Spleen (tissue), 11 donors: ENCODE data around the gene THAP7. TPM values are rescaled to one million over a fixed set of nuclear protein-coding genes. Genes with fewer than 3 reads are reported as not detected.

Source experiments
- DNase-seq: peaks from one replicate; pipeline ENCODE4 v3.0.0-alpha.2; 2020
- H3K27ac ChIP-seq, 8 donors: fragments of 200-600 bp; sonication (generic) in 7 of 8; 1 replicate in 4 of 8; 2 replicates in 4 of 8; pipeline versions ENCODE4 v1.5.0 to v1.8.0; 2016 to 2021; ENCODE audit warnings: inconsistent platforms in 4 of 8, mild to moderate bottlenecking in 4 of 8, moderate library complexity in 1 of 8
- H3K27me3 ChIP-seq, 7 donors: fragments of 200-600 bp; sonication (generic) in 6 of 7; replicated peaks in 1 of 7; 1 replicate in 4 of 7; 2 replicates in 3 of 7; pipeline versions ENCODE4 v1.5.0 to v1.8.0; 2016 to 2021; ENCODE audit warnings: inconsistent platforms in 3 of 7, mild to moderate bottlenecking in 1 of 7
- H3K36me3 ChIP-seq, 6 donors: fragments of 200-600 bp; sonication (generic) in 5 of 6; 1 replicate in 4 of 6; 2 replicates in 2 of 6; pipeline versions ENCODE4 v1.5.0 to v1.8.0; 2016 to 2021; ENCODE audit warnings: inconsistent platforms in 2 of 6
- H3K4me1 ChIP-seq, 6 donors: fragments of 200-600 bp; sonication (generic) in 5 of 6; 1 replicate in 3 of 6; 2 replicates in 3 of 6; pipeline versions ENCODE4 v1.5.0 to v1.8.0; 2016 to 2021; ENCODE audit warnings: inconsistent platforms in 3 of 6
- H3K4me3 ChIP-seq, 8 donors: fragments of 200-600 bp; sonication (generic) in 7 of 8; 1 replicate in 4 of 8; 2 replicates in 4 of 8; pipeline versions ENCODE4 v1.5.0 to v1.8.0; 2016 to 2021; ENCODE audit warnings: inconsistent platforms in 4 of 8, mild to moderate bottlenecking in 4 of 8, moderate library complexity in 2 of 8
- H3K9me3 ChIP-seq, 8 donors: fragments of 200-600 bp; sonication (generic) in 7 of 8; 1 replicate in 4 of 8; 2 replicates in 4 of 8; pipeline versions ENCODE4 v1.5.0 to v1.8.0; 2016 to 2021; ENCODE audit warnings: inconsistent platforms in 4 of 8
- CTCF ChIP-seq, 11 experiments: fragments of 200-600 bp in 7 of 11; fragments of 450-650 bp in 4 of 11; sonication (generic) in 4 of 11; IDR thresholded peaks in 8 of 11; conservative IDR thresholded peaks in 3 of 11; 1 replicate in 7 of 11; 2 replicates in 4 of 11; pipeline versions ENCODE4 v1.4.0 to v1.8.0; 2016 to 2021; ENCODE audit warnings: antibody characterized with exemption in 11 of 11, inconsistent platforms in 4 of 11, mild to moderate bottlenecking in 1 of 11
- POLR2A ChIP-seq, 3 donors: fragments of 450-650 bp; IDR thresholded peaks; one replicate each; pipeline ENCODE4 v1.5.1; 2017; ENCODE audit warnings: antibody characterized with exemption in 3 of 3, mild to moderate bottlenecking in 1 of 3
- POLR2AphosphoS5 ChIP-seq, 3 donors: sonication (generic); formaldehyde crosslinking; IDR thresholded peaks; one replicate each; pipeline ENCODE4 v1.5.1; 2017; ENCODE audit warnings: antibody characterized with exemption in 3 of 3
- WGBS, 5 donors: extraction: QIAGEN DNeasy Blood & Tissue Kit in 3 of 5; methylation state at CpG; one replicate each; pipeline versions ENCODE4 v1.1.5 to v1.1.7; 2013 to 2018; 5-methylcytosine and 5-hydroxymethylcytosine counted together
- intact Hi-C: fragments of 100-400 bp; cut with DNase I; formaldehyde crosslinking; loops from one replicate; pipeline ENCODE4 v1.15.0; 2023; ENCODE audit warnings: low total_unique reads
- polyA plus RNA-seq, 3 donors: library from polyadenylated mRNA; stranded (reverse); fragments of 200-250 nt; gene quantifications; one replicate each; pipeline ENCODE4 v1.2.1, GENCODE V29; 2013
- total RNA-seq, 7 donors: library from RNA; depleted of rRNA in 3 of 7; stranded (reverse); fragments of >200 nt in 3 of 7; fragmentation: NEBNext Ultra II Directional in 4 of 7; extraction: Animal tissue kit (Norgen Biotek cat#: 25700) in 4 of 7; gene quantifications; one replicate each; pipeline versions ENCODE4 v1.1.0 to v1.2.1, GENCODE V29; 2016 to 2021
- donor health status: healthy with polysubstance abuse.
- donor health status: DM: no; HTN: no; CAD: no; lungs with moderate emphysema.
- donor health status: DM: no; HTN: no; CAD: no.
- donor health status: Bipolar disorder and iron deficiency.
- donor health status: healthy.
- donor health status: DM: no; HTN: no; CAD: no.
- donor health status: DM: yes; HTN: yes; CAD: no.

THAP7 gene
- total and polyA plus RNA-seq, 10 donors, result 16.7 to 53.3 (median 29.6) TPM

GRCh38 chr22:20980523-20980922, 21.4 kb downstream of the THAP7 start:
- peak overlapping the region in 1 of 8 donors; percentile 95 for H3K27ac ChIP-seq
- TF ChIP-seq CTCF (IDR thresholded peaks at IDR 0.05 in 8 of 11, conservative IDR thresholded peaks at IDR 0.05 in 3 of 11), result no peak
- TF ChIP-seq POLR2A (IDR thresholded peaks at IDR 0.05), result no peak
- TF ChIP-seq POLR2AphosphoS5 (IDR thresholded peaks at IDR 0.05), result no peak
- H3K4me1 ChIP-seq, result peaks cover 18 to 50% (median 40%) of the 10 kb centered on the region in 6 donors
- no peak for DNase-seq
- H3K36me3 ChIP-seq, result peaks cover 0 to 22% (median 3%) of the 10 kb centered on the region in 6 donors
- intact Hi-C loops, result no loop called here
- H3K4me3 ChIP-seq, result peak overlapping the region in 1 of 8 donors; percentile 77
- H3K27me3 ChIP-seq, result no peaks in the 10 kb centered on the region
- 79 to 99% (median 87%) methylated on average over 4 of the region's 4 CpGs for WGBS, 5 donors
- peaks cover 0 to 13% (median 8%) of the 10 kb centered on the region in 8 donors for H3K9me3 ChIP-seq

DNA sequence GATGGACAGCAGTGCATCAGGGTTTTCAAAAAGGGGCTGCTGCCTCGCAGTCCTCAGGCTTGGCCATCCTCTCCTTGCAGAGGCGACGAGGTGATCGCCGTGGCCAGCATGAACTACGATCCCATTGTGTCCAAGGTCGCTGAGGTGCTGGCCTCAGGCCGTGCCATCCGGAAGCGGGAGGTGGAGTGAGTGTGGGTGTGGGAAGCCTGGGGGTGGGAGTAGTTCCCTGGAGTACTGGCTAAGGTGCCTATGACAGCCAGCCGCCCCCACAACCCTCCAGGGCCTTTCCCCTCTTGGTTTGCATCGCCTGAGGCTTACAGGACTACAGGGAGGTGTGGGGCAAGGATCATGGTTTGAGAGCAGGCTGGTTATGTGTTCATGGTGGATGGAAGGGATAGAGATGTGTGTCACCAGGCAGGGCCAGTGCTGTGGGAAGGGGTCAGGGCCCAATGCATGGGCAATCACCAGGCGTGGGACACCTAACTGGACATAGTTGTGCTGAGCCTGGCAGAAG, 21.9 kb downstream of the THAP7 start:
- intact Hi-C loops, result no loop called here
- peaks cover 0 to 16% (median 0%) of the 10 kb centered on the region in 6 donors for H3K36me3 ChIP-seq
- peak overlapping the region in 1 of 8 donors; percentile 31 for H3K27ac ChIP-seq
- no peak for DNase-seq
- WGBS, 5 donors, result 49 to 71% (median 62%) methylated on average over 11 to 13 of the region's 13 CpGs
- TF ChIP-seq POLR2A (IDR thresholded peaks at IDR 0.05), result no peak
- TF ChIP-seq CTCF (IDR thresholded peaks at IDR 0.05 in 8 of 11, conservative IDR thresholded peaks at IDR 0.05 in 3 of 11), result no peak
- no peak for TF ChIP-seq POLR2AphosphoS5 (IDR thresholded peaks at IDR 0.05)
- H3K27me3 ChIP-seq, result no peaks in the 10 kb centered on the region
- H3K4me3 ChIP-seq, result peak overlapping the region in 4 of 8 donors; percentile 5 to 77 (median 19)
- peaks cover 18 to 50% (median 40%) of the 10 kb centered on the region in 6 donors for H3K4me1 ChIP-seq
- H3K9me3 ChIP-seq, result peaks cover 0 to 13% (median 8%) of the 10 kb centered on the region in 8 donors

DNA sequence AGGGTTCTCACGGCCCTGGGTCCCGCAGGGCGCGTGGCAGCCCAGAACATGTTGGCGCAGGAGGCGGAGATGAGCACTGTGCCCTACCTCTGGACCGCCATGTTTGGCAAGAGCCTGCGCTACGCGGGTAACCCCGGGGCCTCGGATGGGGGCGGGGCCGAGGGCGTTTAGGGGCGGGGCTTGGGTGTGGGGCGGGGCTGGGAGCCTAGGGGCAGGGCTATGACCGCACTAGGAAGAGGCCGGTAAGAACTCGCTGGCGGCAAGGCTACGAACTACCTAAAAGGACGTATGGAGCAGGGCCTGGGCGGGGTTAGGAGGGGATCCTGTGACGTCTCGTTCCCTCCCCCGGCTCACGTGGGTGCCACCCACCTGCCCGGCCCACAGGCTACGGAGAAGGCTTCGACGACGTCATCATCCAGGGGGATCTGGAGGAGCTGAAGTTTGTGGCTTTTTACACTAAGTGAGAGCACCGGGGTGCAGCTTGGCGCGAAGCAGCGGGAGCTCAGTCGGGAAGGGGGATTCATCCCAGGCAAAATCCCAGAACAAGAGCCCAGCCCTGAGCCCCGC, 22.6 kb downstream of the THAP7 start:
- no peak for DNase-seq
- peak; percentile 29 to 54 (median 44) for TF ChIP-seq POLR2AphosphoS5 (IDR thresholded peaks at IDR 0.05)
- no peak for TF ChIP-seq CTCF (IDR thresholded peaks at IDR 0.05 in 8 of 11, conservative IDR thresholded peaks at IDR 0.05 in 3 of 11)
- intact Hi-C loops, result no loop called here
- WGBS, 5 donors, result 15 to 21% (median 19%) methylated on average over 24 to 39 of the region's 39 CpGs
- Histone ChIP-seq H3K36me3 (peaks cover 0 to 10% (median 0%) of the 10 kb centered on the region in 6 donors), H3K4me3 (peak overlapping the region in 4 of 8 donors; percentile 5 to 77 (median 19)), H3K27me3 (no peaks in the 10 kb centered on the region), H3K4me1 (peaks cover 18 to 50% (median 40%) of the 10 kb centered on the region in 6 donors), H3K9me3 (peaks cover 0 to 13% (median 8%) of the 10 kb centered on the region in 8 donors), H3K27ac (peak overlapping the region in 1 of 8 donors; percentile 31)

DNA sequence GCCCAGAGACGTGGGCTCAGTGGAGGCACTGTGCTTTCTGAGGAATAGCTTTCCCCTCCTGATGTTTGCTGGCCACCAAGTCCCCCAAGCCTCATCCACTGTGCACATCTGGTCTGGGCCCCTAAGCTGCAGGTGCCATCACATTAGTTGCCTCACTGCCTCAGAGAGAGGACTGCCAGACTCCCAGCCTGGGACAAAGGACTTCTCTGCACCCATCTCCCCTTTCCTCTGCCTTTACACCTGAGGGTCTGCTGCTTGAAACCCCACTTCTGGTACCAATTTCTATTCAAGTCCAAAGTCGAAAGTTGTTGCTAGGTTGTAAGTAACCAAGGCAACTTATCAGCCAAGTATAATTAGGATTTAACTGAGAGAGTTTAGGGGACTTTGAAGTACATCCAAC, 23.5 kb downstream of the THAP7 start:
- peaks cover 0 to under 1% (median 0%) of the 10 kb centered on the region in 6 donors for H3K36me3 ChIP-seq
- no peak overlapping the region for H3K27ac ChIP-seq
- TF ChIP-seq POLR2AphosphoS5 (IDR thresholded peaks at IDR 0.05), result no peak
- TF ChIP-seq POLR2A (IDR thresholded peaks at IDR 0.05), result no peak
- TF ChIP-seq CTCF (IDR thresholded peaks at IDR 0.05 in 8 of 11, conservative IDR thresholded peaks at IDR 0.05 in 3 of 11), result no peak
- peaks cover 0 to 13% (median 8%) of the 10 kb centered on the region in 8 donors for H3K9me3 ChIP-seq
- no peak for DNase-seq
- intact Hi-C loops, result no loop called here
- WGBS, 5 donors, result 87 to 95% (median 91%) methylated on average over 2 of the region's 2 CpGs
- H3K27me3 ChIP-seq, result no peaks in the 10 kb centered on the region
- H3K4me3 ChIP-seq, result no peak overlapping the region
- peaks cover 14 to 44% (median 34%) of the 10 kb centered on the region in 6 donors for H3K4me1 ChIP-seq
